ENCODE data around the gene TUBA8. TPM values are rescaled to one million over a fixed set of nuclear protein-coding genes. Genes with fewer than 3 reads are reported as not detected.

TUBA8 gene
- total and polyA plus RNA-seq, 2 experiments from 2014 or later = 0.32 TPM; not detected in 1

DNA sequence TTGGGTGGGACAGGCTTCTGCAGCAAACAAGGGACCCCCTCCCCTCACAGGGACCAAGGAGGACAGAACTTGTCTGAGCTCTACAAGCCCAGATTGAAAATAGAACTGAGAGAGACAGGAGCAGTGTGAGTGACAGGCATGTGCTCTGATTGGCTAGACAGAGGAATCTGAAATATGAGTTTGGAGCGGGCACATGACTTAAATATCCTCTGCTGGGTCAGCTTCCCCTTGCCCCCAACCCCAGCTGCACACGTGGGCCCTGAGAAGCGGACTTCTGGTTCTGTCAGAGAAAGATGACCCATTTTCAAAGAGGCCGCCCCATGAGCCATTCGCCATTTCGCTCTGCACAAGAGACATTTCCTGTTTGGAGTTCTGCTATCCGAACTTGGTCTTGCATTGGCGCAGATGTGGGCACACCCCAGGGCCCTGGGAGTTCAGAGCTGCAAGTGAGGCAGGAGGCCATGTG is 5.3 kb downstream of the TUBA8 start:
- Histone ChIP-seq H3K9me2 (ENCODE audit: insufficient read depth) (no peaks in the 10 kb centered on the region), H3K4me3 (no peak overlapping the region), H3K79me2 (ENCODE audit: insufficient read depth) (no peaks in the 10 kb centered on the region), H3K4me2 (ENCODE audit: unreplicated experiment) (no peak overlapping the region), H3K27ac (no peak overlapping the region), H3F3A (ENCODE audit: insufficient read depth) (no peaks in the 10 kb centered on the region), H3K9me3 (ENCODE audit: low read depth) (no peaks in the 10 kb centered on the region), H3K27me3 (replicated peaks; ENCODE audit: insufficient read depth) (no peaks in the 10 kb centered on the region), H3K9ac (no peak overlapping the region), H3K4me1 (ENCODE audit: insufficient read depth) (no peaks in the 10 kb centered on the region), H4K20me1 (ENCODE audit: insufficient read depth) (no peaks in the 10 kb centered on the region), H2AFZ (no peak overlapping the region), H3K36me3 (ENCODE audit: low read depth) (no peaks in the 10 kb centered on the region)
- TF ChIP-seq EZH2phosphoT487 (IDR thresholded peaks at IDR 0.05; ENCODE audit: insufficient read depth, low read depth) = no peak
- TF ChIP-seq EZH2 (IDR thresholded peaks at IDR 0.05; ENCODE audit: insufficient read depth, poor library complexity, severe bottlenecking) = no peak
- 82 to 89% methylated on average over 8 of the region's 8 CpGs for WGBS, 2 experiments (ENCODE audit: low coverage in 1 of 2, low lambda C conversion rate in 2 of 2, missing lambda C conversion rate in 2 of 2)
- in situ Hi-C loops (cut with MboI) = no loop called here
- no peak for DNase-seq

DNA sequence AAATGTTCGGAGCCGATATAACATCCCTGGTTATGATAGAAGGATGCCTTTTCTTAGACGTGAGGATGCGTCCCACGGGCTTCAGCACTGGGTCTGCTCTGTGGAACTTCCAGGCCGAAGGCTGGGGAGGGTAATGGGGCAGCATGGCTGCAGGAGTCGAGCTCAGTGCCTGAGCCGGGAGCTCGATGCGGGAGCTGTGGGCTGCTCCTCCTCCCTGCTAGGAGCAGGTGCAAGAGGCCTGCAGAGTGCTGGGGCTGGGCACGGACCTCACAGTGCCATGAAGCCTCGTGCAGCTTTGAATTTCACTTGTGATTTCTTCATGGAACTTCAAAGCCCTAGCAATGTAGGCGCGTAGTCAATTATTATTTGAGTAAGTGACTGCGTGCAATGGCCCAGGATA is 6.0 kb downstream of the TUBA8 start:
- no peaks in the 10 kb centered on the region for H3K9me2 ChIP-seq (ENCODE audit: insufficient read depth)
- no peaks in the 10 kb centered on the region for H3K27me3 ChIP-seq (replicated peaks; ENCODE audit: insufficient read depth)
- DNase-seq = no peak
- in situ Hi-C loops (cut with MboI) = no loop called here
- no peaks in the 10 kb centered on the region for H3K9me3 ChIP-seq (ENCODE audit: low read depth)
- no peaks in the 10 kb centered on the region for H3K4me1 ChIP-seq (ENCODE audit: insufficient read depth)
- H4K20me1 ChIP-seq (ENCODE audit: insufficient read depth) = no peaks in the 10 kb centered on the region
- no peak overlapping the region for H3K9ac ChIP-seq
- TF ChIP-seq EZH2phosphoT487 (IDR thresholded peaks at IDR 0.05; ENCODE audit: insufficient read depth, low read depth) = no peak
- no peak for TF ChIP-seq EZH2 (IDR thresholded peaks at IDR 0.05; ENCODE audit: insufficient read depth, poor library complexity, severe bottlenecking)
- no peak overlapping the region for H3K27ac ChIP-seq
- H3K4me2 ChIP-seq (ENCODE audit: unreplicated experiment) = no peak overlapping the region
- H3K36me3 ChIP-seq (ENCODE audit: low read depth) = no peaks in the 10 kb centered on the region
- H3F3A ChIP-seq (ENCODE audit: insufficient read depth) = no peaks in the 10 kb centered on the region
- no peak overlapping the region for H3K4me3 ChIP-seq
- 83 to 87% methylated on average over 15 of the region's 15 CpGs for WGBS, 2 experiments (ENCODE audit: low coverage in 1 of 2, low lambda C conversion rate in 2 of 2, missing lambda C conversion rate in 2 of 2)
- H3K79me2 ChIP-seq (ENCODE audit: insufficient read depth) = no peaks in the 10 kb centered on the region
- H2AFZ ChIP-seq = no peak overlapping the region

- H3K9ac ChIP-seq = no peak overlapping the region
- 84 to 90% methylated on average over 9 of the region's 9 CpGs for WGBS, 2 experiments (ENCODE audit: low coverage in 1 of 2, low lambda C conversion rate in 2 of 2, missing lambda C conversion rate in 2 of 2)
Measured at GRCh38 chr22:18118345-18118915, 7.8 kb downstream of the TUBA8 start.

DNA sequence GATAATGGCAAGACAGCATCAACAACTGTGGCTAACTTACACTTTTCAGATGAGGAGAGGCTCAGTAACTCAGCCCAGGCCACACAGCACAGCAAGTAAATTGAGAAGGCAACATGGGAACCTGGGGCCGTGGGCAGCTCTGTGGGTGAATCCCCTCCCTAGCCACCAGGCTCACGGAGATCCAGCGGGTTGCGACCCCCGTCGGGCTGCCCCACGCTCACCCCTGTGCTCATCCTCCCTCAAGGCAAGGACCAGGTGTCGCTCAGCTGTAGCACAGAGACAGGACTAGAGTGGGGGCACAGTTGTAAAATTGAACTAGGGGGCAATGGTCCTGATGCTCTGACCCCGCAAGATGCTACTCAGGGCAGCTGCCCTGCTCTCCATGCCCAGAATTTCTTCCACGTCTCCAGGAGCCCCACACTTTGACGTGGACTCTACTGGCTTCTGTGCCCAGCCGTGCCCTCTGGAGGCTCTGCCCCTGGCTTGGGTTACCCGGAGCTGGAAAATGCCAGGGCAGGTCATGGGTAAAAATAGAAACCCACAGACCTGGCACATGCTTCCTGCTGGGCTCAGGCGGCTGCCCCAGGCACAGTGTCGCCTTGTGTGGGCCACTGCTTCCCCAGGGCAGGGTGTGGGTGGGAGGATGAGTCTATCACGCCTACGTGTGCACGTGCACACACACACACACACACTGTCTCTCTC is 9.0 kb downstream of the TUBA8 start:
- H3K9me3 ChIP-seq (ENCODE audit: low read depth) = no peaks in the 10 kb centered on the region
- no peaks in the 10 kb centered on the region for H3K36me3 ChIP-seq (ENCODE audit: low read depth)
- H3K79me2 ChIP-seq (ENCODE audit: insufficient read depth) = no peaks in the 10 kb centered on the region
- 76 to 77% methylated on average over 18 of the region's 18 CpGs for WGBS, 2 experiments (ENCODE audit: low coverage in 1 of 2, low lambda C conversion rate in 2 of 2, missing lambda C conversion rate in 2 of 2)
- no peak overlapping the region for H3K27ac ChIP-seq
- H4K20me1 ChIP-seq (ENCODE audit: insufficient read depth) = no peaks in the 10 kb centered on the region
- H3K9me2 ChIP-seq (ENCODE audit: insufficient read depth) = no peaks in the 10 kb centered on the region
- no peak overlapping the region for H3K4me2 ChIP-seq (ENCODE audit: unreplicated experiment)
- no peaks in the 10 kb centered on the region for H3F3A ChIP-seq (ENCODE audit: insufficient read depth)
- H3K4me1 ChIP-seq (ENCODE audit: insufficient read depth) = no peaks in the 10 kb centered on the region
- no peak for DNase-seq
- TF ChIP-seq EZH2phosphoT487 (IDR thresholded peaks at IDR 0.05; ENCODE audit: insufficient read depth, low read depth) (no peak), EZH2 (IDR thresholded peaks at IDR 0.05; ENCODE audit: insufficient read depth, poor library complexity, severe bottlenecking) (no peak)
- no peak overlapping the region for H3K4me3 ChIP-seq
- no peak overlapping the region for H2AFZ ChIP-seq
- in situ Hi-C loops (cut with MboI) = no loop called here
- H3K9ac ChIP-seq = no peak overlapping the region
- no peaks in the 10 kb centered on the region for H3K27me3 ChIP-seq (replicated peaks; ENCODE audit: insufficient read depth)

More at GRCh38 chr22:18118345-18118915, 7.8 kb downstream of the TUBA8 start:
- Histone ChIP-seq H3K27ac (no peak overlapping the region), H3K27me3 (replicated peaks; ENCODE audit: insufficient read depth) (no peaks in the 10 kb centered on the region), H3K36me3 (ENCODE audit: low read depth) (no peaks in the 10 kb centered on the region), H3K4me1 (ENCODE audit: insufficient read depth) (no peaks in the 10 kb centered on the region), H3K9me2 (ENCODE audit: insufficient read depth) (no peaks in the 10 kb centered on the region), H3K9me3 (ENCODE audit: low read depth) (no peaks in the 10 kb centered on the region), H4K20me1 (ENCODE audit: insufficient read depth) (no peaks in the 10 kb centered on the region), H3K79me2 (ENCODE audit: insufficient read depth) (no peaks in the 10 kb centered on the region), H3K4me3 (no peak overlapping the region), H2AFZ (no peak overlapping the region), H3F3A (ENCODE audit: insufficient read depth) (no peaks in the 10 kb centered on the region), H3K4me2 (ENCODE audit: unreplicated experiment) (no peak overlapping the region)
- TF ChIP-seq EZH2phosphoT487 (IDR thresholded peaks at IDR 0.05; ENCODE audit: insufficient read depth, low read depth) (no peak), EZH2 (IDR thresholded peaks at IDR 0.05; ENCODE audit: insufficient read depth, poor library complexity, severe bottlenecking) (no peak)
- in situ Hi-C loops (cut with MboI) = no loop called here
- no peak for DNase-seq

All from GM23248 (cell line).